ENCODE measurements around the gene PRKD2.

The PRKD2 gene

GRCh38 chr19:46748325-46749109 is 31.6 kb upstream of the PRKD2 start:
- TF ChIP-seq POLR2A (IDR thresholded peaks at IDR 0.05; ENCODE audit: low read depth, low read length), result no peak
- DNase-seq (ENCODE audit: insufficient read length, low spot score) (no peak), FAIRE-seq (no peak)

DNA sequence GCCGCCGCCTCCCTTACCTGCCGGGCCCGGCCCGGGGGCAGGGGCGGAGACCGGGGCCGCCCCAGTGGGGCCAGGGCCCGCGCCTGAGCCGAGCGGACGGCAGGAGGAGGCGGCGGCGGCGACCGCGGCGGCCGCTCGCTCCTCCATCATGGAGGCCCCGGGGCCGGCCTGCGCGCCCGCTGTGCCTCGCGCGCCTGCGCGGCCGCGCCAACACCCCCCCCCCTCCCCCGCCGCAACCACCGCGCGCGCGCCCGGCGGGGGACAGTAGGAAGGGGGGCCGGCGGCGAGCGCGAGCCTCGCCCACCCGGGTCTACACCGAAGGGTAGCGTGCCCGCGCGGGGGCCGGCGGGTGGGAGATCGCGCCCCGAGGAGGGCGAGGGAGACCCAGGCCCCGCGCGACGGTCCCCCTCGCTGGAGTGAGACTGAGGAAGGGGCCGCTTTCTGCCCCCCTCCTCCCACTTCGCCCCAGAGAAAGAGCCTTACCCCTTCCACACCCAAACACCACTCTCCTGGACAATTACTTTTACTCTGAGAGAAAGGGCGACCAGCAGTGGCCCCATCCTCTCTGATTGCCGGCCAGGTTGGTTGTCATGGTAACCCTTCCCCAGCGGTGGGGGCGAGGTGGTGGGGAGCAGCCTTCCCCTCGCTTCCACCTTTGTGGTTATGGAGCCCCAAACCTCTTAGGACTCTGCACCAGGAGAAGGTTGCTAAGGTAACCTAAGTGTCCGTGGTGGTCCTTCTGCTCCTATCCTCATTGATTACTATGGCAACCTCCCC is 29.6 kb upstream of the PRKD2 start, which contains the start of gene STRN4:
STRN4 (minus strand) TSS at position 170 of the 777 bp plus-strand sequence; CDS start at position 150, 20 bp downstream.
- TF ChIP-seq POLR2A (IDR thresholded peaks at IDR 0.05; ENCODE audit: low read depth, low read length), result peak; percentile 50
- FAIRE-seq (no peak), DNase-seq (ENCODE audit: insufficient read length, low spot score) (peak; percentile 61)

GRCh38 chr19:46745521-46746280 is 28.8 kb upstream of the PRKD2 start, which contains the start of gene FKRP:
FKRP (plus strand) TSS chr19:46746057; CDS start chr19:46755451, 9,394 bp downstream.
- TF ChIP-seq POLR2A (IDR thresholded peaks at IDR 0.05; ENCODE audit: low read depth, low read length), result no peak
- no peak for DNase-seq (ENCODE audit: insufficient read length, low spot score)
- no peak for FAIRE-seq

GRCh38 chr19:46745030-46745429 is 28.1 kb upstream of the PRKD2 start:
- no peak for TF ChIP-seq POLR2A (IDR thresholded peaks at IDR 0.05; ENCODE audit: low read depth, low read length)
- no peak for FAIRE-seq
- no peak for DNase-seq (ENCODE audit: insufficient read length, low spot score)

DNA sequence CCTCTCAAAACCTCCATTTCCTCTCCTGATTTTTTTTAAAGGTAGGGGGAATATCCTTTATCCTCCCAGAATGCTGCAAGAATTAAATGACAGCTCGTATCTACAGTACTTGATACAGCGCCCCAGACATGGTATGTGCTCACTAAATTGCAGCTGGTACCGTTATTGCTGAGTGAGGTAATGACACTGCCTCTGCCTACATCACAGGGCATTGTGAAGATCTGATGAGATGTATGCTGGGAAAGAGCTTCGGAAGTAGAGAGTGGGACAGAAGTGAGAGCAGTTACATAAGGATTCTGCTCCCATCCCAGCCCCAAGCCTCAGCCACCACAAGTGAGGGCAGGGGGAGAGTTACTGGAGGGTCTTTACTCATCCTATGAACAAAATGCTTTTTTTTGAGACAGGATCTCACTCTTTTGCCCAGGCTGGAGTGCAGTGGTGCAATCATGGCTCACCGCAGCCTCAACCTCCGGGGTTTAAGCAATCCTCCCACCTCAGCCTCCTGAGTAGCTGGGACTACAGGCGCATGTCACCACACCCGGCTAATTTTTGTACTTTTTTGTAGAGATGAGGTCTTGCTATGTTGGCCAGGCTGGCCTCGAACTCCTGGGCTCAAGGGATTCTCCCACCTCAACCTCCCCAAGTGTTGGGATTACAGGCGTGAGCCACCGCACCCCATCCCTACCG is 27.2 kb upstream of the PRKD2 start:
- TF ChIP-seq POLR2A (IDR thresholded peaks at IDR 0.05; ENCODE audit: low read depth, low read length), result no peak
- DNase-seq (ENCODE audit: insufficient read length, low spot score) (no peak), FAIRE-seq (no peak)

GRCh38 chr19:46742926-46743480 is 26.1 kb upstream of the PRKD2 start:
- FAIRE-seq, result no peak
- DNase-seq (ENCODE audit: insufficient read length, low spot score), result no peak
- no peak for TF ChIP-seq POLR2A (IDR thresholded peaks at IDR 0.05; ENCODE audit: low read depth, low read length)

GRCh38 chr19:46741447-46741846 is 24.5 kb upstream of the PRKD2 start:
- DNase-seq (ENCODE audit: insufficient read length, low spot score) (no peak), FAIRE-seq (no peak)
- no peak for TF ChIP-seq POLR2A (IDR thresholded peaks at IDR 0.05; ENCODE audit: low read depth, low read length)

DNA sequence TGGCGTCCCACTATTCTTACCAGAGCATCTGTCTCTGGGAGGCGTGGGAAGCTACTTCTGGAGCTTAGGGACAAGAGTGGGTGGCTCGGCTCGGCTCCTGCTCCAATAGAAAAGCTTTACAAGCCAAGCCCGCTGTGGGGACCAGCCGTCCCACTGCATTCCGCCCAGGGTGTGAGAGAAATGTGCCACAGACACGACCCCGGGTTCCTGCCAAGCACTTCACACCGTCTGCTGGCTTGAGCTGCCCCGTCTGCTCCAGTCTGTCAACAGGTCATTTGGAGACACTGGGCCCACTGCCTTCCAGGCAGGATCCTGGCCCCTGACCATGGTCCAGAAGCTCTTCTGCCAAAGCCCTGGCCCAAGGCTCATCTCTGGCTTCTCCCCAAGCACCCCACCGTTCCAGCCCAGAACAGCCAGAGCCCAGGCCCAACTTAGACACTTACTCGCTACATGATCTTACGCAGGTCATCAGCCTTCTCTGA is 22.4 kb upstream of the PRKD2 start:
- DNase-seq (ENCODE audit: insufficient read length, low spot score), result no peak
- TF ChIP-seq POLR2A (IDR thresholded peaks at IDR 0.05; ENCODE audit: low read depth, low read length), result no peak
- FAIRE-seq, result no peak

DNA sequence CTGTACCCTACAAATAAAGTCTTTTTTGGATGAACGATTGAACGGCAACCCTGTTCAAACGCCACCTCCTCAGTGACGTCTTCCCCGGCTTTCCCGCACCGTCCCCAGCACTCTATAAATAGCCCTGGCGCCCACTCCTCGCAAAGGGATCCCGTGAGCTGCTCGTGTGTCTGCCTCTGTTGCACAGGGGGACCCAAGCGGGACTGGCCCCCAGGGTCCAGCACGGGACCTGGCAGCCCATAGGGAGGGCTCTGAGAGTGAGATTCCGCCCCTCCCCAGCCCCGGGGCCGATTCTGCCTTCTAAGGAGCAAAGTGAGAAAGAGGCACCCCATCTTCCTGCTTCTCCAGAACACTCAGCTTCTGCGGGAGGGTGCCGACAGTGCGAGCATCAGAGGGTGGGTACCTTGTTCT is 20.9 kb upstream of the PRKD2 start:
- DNase-seq (ENCODE audit: insufficient read length, low spot score) (no peak), FAIRE-seq (no peak)
- no peak for TF ChIP-seq POLR2A (IDR thresholded peaks at IDR 0.05; ENCODE audit: low read depth, low read length)

DNA sequence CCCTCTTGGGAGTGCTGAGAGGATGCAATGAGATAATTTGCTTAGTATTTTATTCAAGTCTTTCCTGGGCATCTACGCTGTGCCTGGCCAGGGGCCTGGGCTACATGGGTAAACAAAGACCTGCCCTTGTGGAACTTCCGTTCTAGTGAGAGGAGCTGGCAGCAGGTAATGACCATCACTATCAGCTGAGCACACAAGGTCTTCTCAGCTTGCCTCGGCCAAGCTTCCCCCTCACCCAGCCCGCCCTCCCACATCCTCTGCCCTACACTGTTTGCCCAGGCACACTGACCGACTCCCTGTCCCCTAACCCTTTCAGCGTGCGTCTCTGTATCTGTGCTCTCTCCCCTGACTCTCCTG is 20.4 kb upstream of the PRKD2 start:
- FAIRE-seq, result no peak
- DNase-seq (ENCODE audit: insufficient read length, low spot score), result no peak
- TF ChIP-seq POLR2A (IDR thresholded peaks at IDR 0.05; ENCODE audit: low read depth, low read length), result no peak

DNA sequence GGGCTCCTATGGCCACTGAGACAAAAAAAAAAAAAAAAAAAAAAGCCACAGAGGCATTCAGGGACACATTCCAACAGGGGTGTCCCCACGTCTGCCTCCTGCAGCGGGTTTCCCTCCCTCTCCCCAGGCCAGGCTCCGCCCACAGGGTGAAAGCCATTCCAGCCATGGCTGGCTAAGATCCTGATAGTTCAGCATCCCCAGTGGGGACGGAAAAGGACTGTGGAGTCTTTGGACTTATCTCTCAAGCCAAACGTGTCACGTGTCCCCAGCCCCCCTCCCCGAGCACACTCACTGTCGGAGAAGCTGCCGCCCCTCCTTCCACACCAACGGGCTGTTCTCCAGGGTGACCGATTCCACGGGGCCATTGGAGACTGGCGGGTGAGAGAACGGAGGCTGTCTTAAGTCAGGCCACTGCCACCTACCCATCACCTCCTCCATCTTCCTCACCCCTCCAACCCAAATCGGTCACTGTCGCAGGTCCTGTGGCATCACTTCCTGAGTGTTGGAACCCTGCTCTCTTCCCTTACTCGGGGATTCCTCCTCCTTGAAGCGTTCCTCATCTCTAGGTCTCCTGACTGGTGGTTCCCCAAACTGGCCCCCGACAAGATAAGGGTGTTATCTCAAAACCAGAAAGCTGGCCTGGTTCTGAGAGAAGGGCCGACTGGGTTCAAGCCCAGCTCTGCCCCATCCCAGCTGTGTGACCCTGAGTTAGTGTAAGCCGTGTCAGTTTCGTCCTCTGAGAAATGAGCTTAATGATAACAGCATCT is 19.8 kb upstream of the PRKD2 start:
- TF ChIP-seq POLR2A (IDR thresholded peaks at IDR 0.05; ENCODE audit: low read depth, low read length), result no peak
- no peak for FAIRE-seq
- DNase-seq (ENCODE audit: insufficient read length, low spot score), result no peak

DNA sequence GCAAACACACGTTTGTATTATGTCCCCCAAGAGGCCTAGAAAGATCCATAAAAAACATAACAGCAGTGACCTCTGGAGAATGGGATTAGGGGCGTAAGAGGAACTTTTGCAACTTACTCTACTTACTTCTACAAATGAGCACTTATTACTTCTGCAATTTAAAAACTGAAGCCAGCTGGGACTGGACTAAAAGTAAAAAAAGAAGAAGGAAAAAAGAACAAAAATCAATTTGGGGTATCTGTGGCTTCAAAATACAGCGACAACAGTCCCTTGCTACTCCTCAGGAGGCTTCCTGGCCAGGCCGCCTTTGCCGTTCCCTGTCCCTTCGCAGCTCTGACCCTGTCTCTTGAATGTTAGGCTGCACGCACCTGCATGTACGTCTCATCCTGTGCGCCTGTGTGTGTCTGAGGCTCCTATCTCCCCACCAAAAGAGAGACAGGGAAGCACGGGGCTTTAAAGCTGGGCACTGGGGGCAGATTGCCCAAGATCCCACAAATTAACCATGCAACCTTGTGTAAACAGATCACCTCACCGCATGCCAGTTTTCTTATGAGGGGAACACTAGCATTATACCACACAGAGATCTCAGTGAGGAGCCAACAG is 16.9 kb upstream of the PRKD2 start:
- no peak for DNase-seq (ENCODE audit: insufficient read length, low spot score)
- no peak for FAIRE-seq
- no peak for TF ChIP-seq POLR2A (IDR thresholded peaks at IDR 0.05; ENCODE audit: low read depth, low read length)

Measured in H54 (cell line).